ENCODE results near the gene BCO2. TPM values are rescaled to one million over a fixed set of nuclear protein-coding genes. Genes with fewer than 3 reads are reported as not detected.

BCO2 gene
- total RNA-seq, 1 donor from 2014 or later: 1.7 TPM

DNA sequence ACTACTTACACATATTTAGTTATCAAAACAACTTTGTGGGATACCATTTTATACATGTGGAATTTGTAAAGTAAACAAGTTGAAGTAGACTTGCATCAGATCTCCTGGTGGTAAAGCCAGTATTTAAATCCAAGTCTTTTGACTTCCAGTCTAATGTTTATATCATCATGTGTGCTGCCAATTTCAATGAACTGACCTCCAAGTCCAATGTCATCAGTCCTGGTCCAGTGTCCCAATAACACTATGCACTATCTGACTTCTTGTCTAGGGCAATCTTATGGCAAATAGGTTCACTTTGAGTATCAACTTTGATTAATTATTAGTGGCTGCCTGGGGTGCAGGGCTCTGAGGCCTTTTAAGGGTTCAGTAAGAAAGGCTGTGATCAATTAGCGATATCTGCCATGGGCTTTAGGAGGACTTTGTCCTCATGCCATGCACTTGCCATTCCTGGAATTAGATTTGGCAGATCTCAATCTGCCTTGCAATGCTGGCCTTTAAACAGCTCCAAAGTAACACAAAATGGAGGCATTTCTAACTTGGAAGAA, 41.3 kb downstream of the BCO2 start:
- no peaks in the 10 kb centered on the region for H3K9me3 Mint-ChIP-seq (ENCODE audit: low read depth)
- TF ChIP-seq, protein P1, sequence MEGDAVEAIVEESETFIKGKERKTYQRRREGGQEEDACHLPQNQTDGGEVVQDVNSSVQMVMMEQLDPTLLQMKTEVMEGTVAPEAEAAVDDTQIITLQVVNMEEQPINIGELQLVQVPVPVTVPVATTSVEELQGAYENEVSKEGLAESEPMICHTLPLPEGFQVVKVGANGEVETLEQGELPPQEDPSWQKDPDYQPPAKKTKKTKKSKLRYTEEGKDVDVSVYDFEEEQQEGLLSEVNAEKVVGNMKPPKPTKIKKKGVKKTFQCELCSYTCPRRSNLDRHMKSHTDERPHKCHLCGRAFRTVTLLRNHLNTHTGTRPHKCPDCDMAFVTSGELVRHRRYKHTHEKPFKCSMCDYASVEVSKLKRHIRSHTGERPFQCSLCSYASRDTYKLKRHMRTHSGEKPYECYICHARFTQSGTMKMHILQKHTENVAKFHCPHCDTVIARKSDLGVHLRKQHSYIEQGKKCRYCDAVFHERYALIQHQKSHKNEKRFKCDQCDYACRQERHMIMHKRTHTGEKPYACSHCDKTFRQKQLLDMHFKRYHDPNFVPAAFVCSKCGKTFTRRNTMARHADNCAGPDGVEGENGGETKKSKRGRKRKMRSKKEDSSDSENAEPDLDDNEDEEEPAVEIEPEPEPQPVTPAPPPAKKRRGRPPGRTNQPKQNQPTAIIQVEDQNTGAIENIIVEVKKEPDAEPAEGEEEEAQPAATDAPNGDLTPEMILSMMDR (IDR thresholded peaks at IDR 0.05): no peak
- no peaks in the 10 kb centered on the region for H3K36me3 Mint-ChIP-seq (ENCODE audit: low read depth)
- no peak for DNase-seq (ENCODE audit: low spot score)
- H3K4me1 Mint-ChIP-seq (ENCODE audit: low read depth): peaks cover 14% of the 10 kb centered on the region
- no peaks in the 10 kb centered on the region for H3K27me3 Mint-ChIP-seq (ENCODE audit: low read depth)
- H3K27ac Mint-ChIP-seq (ENCODE audit: unreplicated experiment): peak overlapping the region; percentile 58
- no peak overlapping the region for H3K4me3 Mint-ChIP-seq (ENCODE audit: unreplicated experiment)

DNA sequence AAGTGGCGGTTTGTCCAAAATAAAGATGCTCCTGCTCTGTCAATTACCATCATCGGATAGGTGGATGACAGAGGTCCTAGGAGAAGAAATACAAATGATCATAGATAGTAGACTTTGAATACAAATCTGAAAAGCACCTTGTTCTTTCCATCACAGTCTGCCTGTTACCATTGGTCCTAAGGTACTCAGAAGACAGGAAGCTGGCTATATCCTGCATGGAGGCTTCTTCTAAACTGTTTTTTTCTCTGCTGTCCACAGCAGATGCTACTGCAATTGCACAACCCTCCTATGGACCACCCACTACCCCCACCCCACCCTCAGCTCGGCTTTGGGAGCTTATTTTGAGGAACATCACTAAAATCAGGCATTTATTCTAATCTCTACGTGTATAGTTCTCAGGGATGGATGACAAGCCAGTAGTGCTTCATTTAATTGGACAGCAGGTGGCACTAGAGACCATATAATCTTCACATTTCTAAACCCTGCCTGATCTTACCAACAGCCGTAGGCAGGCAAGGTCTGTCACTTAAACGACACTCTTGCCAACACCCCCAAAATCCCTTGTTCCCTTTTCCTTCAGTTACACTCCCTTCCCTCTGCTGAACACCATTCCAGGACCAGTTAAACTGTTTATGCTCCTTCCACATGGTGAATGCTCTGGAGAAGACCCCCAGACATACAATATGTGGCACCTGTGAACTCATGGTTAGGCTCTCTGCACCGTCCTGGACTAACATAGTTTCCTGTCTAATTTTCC, 44.3 kb downstream of the BCO2 start:
- Mint-ChIP-seq H3K27ac (ENCODE audit: unreplicated experiment) (no peak overlapping the region), H3K36me3 (ENCODE audit: low read depth) (no peaks in the 10 kb centered on the region), H3K4me3 (ENCODE audit: unreplicated experiment) (no peak overlapping the region), H3K9me3 (ENCODE audit: low read depth) (peaks cover 4% of the 10 kb centered on the region), H3K4me1 (ENCODE audit: low read depth) (peaks cover 14% of the 10 kb centered on the region), H3K27me3 (ENCODE audit: low read depth) (no peaks in the 10 kb centered on the region)
- TF ChIP-seq, protein P1 (IDR thresholded peaks at IDR 0.05): peak; percentile 89
- no peak for DNase-seq (ENCODE audit: low spot score)

DNA sequence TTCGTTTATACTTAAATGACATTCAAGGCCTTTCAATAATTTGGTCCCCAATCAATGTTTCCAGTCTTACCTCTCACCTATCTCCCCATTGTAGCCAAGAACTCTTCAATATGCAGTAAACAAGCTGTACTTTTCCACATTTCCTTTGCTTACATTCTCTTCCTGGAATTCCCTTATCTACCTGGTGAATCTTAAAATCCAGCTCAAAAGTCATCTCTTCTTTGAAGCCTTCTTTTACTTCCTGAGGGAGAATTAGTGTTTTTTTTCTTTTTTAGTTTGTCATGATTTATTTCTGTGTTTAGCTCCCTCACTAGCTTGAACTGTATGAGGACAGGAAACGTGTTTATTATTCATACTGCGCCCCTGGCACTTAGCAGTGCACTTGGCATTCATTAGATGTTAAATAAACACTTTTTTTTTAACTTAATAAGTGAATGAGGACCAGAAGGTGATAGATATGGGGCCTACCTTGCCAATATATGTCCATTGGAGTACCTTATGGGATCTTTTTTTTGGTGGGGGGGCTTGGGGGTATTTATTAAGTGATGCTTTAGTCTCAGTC, 46.0 kb downstream of the BCO2 start:
- Mint-ChIP-seq H3K4me3 (ENCODE audit: unreplicated experiment) (no peak overlapping the region), H3K36me3 (ENCODE audit: low read depth) (no peaks in the 10 kb centered on the region), H3K27me3 (ENCODE audit: low read depth) (no peaks in the 10 kb centered on the region), H3K27ac (ENCODE audit: unreplicated experiment) (no peak overlapping the region), H3K4me1 (ENCODE audit: low read depth) (peaks cover 10% of the 10 kb centered on the region), H3K9me3 (ENCODE audit: low read depth) (peaks cover 4% of the 10 kb centered on the region)
- TF ChIP-seq, protein P1 (IDR thresholded peaks at IDR 0.05): no peak
- DNase-seq (ENCODE audit: low spot score): no peak

DNA sequence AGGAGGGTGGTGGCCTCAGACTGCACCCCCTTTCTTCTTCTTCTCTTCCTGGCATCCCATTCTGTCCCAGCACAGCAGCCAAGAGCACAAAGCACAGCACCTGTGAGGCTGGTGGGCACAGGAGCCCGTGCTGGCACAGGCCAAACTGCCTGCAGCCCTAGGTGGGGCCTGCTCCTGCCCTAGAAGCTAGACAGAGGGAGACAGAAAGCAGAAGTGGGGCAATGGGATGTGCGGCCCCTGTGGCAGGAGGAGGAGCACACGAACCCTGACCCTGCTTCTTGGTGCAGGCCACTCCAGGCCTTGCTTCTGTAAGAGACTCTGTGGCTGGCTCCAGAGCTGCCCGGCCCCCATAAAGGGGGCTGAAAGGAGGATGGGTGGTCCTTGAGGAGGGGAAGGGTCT, 47.0 kb downstream of the BCO2 start:
- H3K27me3 Mint-ChIP-seq (ENCODE audit: low read depth): no peaks in the 10 kb centered on the region

DNA sequence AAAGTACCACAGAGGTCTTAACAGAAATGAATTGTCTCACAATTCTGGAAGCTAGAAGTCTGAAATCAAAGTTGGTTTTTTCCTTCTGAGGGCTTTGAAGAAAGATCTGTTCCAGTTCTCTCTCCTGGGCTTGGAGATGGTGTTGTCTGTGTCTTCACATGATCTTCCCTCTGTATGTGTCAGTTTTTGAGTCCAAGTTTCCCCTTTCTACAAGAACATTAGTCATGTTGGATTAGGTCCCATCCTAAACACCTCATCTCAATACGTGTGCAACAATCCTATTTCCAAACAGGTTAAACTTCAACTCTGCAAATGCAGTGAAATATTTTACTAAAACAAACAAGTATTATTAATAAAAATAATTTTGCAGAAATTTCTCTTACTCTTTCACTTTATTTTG, 47.8 kb downstream of the BCO2 start:
- H3K36me3 Mint-ChIP-seq (ENCODE audit: low read depth): no peaks in the 10 kb centered on the region
- H3K27me3 Mint-ChIP-seq (ENCODE audit: low read depth): no peaks in the 10 kb centered on the region
- TF ChIP-seq, protein P1 (IDR thresholded peaks at IDR 0.05): no peak
- H3K27ac Mint-ChIP-seq (ENCODE audit: unreplicated experiment): no peak overlapping the region
- DNase-seq (ENCODE audit: low spot score): no peak
- H3K4me1 Mint-ChIP-seq (ENCODE audit: low read depth): peaks cover 18% of the 10 kb centered on the region
- no peak overlapping the region for H3K4me3 Mint-ChIP-seq (ENCODE audit: unreplicated experiment)
- peaks cover 4% of the 10 kb centered on the region for H3K9me3 Mint-ChIP-seq (ENCODE audit: low read depth)

More for the DNA sequence above, 47.0 kb downstream of the BCO2 start:
- no peak for DNase-seq (ENCODE audit: low spot score)
- Mint-ChIP-seq H3K4me3 (ENCODE audit: unreplicated experiment) (no peak overlapping the region), H3K4me1 (ENCODE audit: low read depth) (peaks cover 10% of the 10 kb centered on the region), H3K9me3 (ENCODE audit: low read depth) (peaks cover 4% of the 10 kb centered on the region), H3K27ac (ENCODE audit: unreplicated experiment) (no peak overlapping the region), H3K36me3 (ENCODE audit: low read depth) (no peaks in the 10 kb centered on the region)
- TF ChIP-seq, protein P1 (IDR thresholded peaks at IDR 0.05): no peak
